Brain pericyte (primary cell): ENCODE data around the gene CRYBG3.

Experiments
- DNase-seq: peaks from one replicate; pipeline ENCODE4 v3.0.0-alpha.2; 2012; ENCODE audit warnings: low read depth, low spot score

The CRYBG3 gene

DNA sequence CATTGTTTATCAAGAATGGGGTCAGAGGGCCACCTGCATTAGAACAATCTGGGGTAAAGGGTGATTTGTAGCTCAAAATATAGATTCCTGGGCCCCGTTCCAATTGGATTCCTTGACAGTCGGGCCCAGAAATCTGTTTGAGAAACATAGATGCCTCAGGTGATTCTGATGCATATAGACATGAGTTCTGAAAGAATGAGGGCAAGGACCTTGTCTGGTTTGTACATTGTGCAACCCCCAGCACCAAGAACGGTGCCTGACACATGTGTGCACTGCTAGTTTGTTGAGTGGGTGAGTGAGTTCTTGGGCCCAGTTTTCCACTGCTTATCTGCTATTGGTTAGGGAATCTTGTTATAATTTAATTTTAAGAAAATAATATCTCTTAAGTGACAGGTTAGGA, 16.6 kb downstream of the CRYBG3 start:
- no peak for DNase-seq

DNA sequence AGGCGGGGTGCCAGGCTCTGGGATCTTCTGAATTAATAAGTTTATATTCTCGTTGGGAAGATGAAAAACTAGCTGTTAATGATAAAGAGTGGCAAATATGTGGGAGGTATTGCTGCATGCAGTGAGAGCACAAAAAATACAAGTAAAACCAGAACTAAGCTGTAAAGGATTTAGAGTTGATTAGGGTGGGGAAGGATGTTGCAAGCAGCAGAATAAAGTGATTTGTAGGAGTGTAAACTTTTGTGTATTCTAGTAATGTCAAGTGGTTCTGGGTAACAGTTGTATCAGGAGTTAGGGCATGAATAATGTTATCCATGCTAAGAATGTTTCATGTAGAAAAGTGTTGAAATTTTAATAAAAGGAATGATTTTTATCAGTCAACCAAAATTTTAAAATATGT, 18.1 kb downstream of the CRYBG3 start:
- DNase-seq = no peak

DNA sequence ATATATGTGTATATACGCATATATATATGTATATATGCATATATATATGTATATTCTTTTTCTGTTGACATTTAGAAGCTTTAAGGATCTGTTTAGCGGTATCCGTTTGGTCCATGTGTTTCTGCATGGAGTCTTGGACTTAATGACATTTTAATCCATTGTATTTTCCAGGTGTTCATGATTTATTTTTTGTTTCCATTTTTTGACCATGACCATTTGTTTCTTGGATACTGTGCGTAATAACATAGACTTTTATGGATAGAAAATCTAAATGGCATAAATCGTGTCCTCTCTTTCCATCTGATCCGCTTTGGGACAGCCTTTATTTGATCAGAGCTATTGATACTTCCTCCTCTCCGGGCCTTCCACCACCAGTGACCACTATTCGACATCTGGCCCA, 19.5 kb downstream of the CRYBG3 start:
- no peak for DNase-seq

DNA sequence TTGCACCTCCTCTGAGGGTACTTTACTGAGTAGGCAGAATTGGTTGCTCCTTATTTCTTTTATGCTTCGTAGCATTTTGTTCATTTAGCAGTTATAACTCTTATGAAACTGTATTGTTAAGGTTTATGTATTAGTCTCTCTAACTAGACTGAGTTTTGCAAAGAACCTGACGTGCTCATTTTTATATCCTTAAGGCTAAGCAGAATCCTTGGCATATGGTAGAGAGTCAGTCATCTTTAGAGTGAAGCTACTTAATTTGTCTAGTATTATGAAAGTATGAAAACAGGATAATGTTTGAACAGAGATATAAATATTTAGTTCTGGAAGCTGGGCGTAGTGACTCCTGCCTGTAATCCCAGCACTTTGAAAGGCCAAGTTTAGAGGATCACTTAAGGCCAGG, 20.1 kb downstream of the CRYBG3 start:
- no peak for DNase-seq

DNA sequence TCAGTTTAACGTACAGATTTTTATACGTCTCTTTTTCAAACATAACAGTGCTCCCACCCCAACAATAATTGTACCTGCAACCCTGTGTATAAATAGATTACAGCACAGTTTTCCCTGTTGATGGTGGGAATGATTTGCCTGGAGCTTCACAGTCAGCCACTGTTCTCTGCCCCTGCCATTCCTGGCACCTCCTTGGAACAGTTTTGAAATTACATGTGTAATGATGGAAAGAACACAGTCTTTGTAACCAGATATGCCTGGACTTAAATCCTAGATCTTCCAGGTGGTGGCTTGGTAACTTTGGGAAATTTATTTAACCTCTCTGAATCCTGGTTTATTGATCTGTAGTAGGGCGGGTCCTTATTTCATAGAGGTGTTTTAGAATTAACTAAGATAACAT, 27.0 kb downstream of the CRYBG3 start:
- no peak for DNase-seq

DNA sequence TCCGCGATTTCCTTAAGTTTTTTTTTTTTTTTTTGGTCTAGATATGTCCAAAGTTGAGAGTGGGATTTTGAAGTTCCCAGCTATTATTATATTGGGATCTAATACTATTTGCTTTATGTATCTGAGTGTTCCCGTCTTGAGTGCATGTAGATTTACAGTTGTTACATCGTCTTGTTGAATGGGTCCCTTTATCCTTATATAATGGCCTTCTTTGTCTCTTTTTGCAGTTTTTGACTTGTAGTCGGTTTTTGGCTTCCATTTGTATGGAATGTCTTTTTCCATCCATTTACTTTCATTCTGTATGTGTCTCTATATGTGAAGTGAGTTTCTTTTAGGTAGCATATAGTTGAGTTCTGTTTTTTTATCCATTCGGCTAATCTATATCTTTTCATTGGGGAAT, 35.6 kb downstream of the CRYBG3 start:
- no peak for DNase-seq

DNA sequence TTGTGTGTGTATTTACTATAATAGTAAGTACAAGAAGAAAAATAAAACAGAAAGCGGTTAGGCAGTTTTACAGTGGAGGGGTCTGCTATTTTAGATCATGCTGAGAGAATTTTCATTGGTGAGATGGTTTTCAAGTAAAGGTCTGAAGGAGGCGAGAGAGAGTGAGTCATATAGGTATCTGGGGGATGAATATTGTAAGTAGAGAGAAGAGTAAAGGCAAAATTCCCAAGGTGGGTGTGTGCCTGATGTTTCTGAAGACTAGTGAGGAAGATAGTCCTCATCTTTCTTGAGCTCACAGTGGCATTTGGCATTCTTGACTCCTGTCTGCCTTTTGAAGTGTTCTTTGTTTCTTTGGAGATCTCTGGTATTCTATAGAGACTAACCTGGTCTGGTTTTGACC, 38.6 kb downstream of the CRYBG3 start:
- no peak for DNase-seq

DNA sequence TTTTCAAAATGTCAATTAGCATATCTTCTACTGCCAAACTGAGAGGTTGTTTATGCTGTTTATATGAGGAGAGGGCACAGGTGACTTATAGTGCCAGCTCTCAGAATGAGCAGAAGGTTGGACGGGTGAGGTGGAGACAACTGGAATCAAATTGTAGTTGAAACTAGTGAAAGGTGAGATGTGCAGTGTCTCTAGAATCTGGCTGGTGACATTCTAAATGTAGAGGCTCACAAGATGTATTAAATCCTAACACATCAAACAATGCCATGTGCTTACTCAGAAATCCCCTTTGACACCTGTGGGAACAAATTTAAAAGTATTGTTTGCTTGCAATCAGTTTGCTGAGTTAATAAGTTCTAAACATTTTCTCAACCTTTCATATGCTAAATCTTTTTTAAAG, 40.8 kb downstream of the CRYBG3 start:
- DNase-seq = no peak

DNA sequence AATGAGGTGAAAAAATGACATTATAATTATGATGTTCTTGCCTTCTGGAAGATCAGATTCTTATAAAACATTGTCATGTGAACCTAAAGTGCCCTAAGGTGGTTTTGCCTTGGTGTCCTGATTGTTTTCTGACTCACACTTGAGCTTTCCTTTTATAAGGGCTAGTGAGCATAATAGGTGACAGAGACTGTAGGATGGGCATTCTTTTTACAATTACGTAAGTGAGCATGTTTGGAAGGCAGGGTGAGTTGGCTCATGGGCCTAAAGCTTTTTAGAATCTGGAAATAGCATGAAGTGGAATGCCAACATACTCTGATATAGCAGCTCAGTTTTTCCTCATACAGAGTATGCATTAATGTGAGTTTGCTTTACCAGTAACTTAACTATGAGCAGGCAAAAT, 41.2 kb downstream of the CRYBG3 start:
- no peak for DNase-seq

DNA sequence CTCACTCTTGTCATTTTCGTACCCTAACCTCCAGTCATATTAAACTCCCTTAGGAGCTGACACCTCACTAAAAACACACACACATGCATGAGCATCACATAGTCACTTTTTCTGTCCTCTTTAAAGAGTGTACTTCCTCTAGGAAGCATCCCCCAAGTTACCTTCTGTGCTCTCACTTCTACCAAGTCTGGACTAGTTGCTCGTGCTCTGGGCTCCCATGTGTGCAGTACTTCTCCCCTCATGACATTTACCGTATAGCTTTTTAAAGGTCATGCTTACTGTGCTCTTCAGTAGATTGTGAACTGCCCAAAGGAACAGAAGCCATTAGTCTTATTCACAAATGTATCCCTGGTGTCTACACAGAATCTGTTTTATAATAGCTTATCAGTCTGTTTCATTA, 42.0 kb downstream of the CRYBG3 start:
- no peak for DNase-seq

DNA sequence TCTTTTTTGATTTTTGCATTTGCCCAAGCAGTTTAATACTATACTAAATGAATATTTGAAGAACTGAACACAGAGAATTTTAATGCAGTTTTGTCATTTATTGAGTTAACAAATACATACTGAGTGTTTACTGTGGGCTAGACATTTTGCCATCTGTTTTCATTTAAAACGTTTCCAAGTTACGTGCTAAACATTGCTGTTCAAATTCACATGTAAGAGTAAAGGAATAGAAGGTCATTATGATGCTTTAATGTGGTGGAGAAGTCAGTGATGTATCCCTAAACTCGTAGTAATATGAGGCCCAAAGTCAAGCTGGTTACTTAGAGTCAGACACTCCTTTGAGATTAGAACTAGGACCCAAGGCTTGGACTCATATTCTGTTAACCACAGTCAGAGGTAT, 49.4 kb downstream of the CRYBG3 start:
- DNase-seq = no peak

DNA sequence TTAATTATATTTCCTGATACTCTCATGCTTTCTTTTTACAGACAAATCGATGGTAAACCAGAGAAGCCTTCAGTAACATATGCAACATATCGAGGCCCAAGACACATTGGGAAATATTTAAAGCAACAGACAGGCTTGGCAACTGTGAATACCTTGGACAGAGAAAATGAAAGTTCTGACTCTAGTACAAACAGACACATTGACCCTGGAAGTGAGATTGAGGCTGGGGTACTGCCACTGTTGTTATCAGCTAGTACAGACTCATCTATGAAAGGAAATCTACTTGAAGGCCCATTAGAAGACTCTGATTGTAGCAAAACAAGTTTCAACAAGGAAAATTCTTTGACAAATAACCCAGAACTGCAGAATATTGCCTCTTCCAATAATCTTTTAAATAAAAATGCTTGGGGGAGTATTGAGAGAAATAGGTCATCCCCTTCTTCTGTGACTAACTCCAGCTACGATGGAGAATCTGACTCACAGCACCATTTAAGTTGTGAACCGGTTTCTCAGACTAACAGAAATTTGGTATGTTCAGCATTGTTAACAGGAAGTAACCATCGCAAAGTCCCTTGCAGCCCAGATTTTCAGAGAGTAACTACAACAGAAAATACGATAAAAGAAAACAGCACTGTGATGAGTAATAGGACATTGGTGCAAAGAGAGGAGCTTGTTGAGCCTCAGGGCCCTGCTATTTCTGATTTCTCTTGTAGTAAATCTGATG, 50.2 kb downstream of the CRYBG3 start:
- peak; percentile 53 for DNase-seq

DNA sequence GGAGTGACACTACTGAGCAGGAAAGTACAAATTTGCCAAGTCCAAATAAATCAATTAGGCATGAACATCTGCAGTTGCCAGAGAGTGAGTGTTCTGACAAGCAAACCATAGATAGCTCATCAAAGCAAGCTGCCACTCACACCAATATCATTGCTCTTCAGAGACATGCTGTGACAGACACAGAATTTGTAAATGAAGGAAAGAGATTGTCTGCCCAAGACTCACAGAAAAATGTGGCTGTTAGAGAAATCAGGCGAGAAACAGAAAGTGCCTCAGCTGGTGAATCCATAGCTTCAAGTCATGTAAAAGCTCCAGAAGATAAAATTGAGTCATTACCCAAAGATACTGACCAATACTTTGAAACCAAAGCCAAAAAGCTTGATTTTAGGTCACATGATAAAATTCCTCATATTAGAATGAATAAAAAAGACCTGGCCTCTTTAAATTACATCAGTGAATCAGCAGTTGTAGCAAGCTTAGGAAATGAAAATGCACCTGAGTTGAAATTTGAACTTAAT, 50.8 kb downstream of the CRYBG3 start:
- DNase-seq = no peak

DNA sequence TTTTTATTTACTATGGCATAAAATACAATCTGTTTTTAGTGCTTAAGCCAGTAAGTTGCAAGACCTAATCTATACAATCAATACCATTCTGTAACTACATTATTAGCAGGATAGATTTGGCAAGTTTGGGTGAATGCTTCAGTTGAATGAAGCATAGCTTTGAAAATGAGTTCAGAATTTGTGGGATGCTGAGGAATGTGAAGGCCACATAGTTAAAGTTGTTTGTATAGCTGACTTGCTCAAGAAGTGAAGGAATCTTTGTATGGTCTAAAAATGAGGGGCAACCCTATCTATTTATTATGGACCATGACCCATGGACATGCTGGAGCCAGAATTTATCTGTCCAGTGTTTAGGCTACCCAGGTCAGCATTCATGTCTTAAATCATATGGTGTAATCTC, 58.5 kb downstream of the CRYBG3 start:
- DNase-seq = no peak

DNA sequence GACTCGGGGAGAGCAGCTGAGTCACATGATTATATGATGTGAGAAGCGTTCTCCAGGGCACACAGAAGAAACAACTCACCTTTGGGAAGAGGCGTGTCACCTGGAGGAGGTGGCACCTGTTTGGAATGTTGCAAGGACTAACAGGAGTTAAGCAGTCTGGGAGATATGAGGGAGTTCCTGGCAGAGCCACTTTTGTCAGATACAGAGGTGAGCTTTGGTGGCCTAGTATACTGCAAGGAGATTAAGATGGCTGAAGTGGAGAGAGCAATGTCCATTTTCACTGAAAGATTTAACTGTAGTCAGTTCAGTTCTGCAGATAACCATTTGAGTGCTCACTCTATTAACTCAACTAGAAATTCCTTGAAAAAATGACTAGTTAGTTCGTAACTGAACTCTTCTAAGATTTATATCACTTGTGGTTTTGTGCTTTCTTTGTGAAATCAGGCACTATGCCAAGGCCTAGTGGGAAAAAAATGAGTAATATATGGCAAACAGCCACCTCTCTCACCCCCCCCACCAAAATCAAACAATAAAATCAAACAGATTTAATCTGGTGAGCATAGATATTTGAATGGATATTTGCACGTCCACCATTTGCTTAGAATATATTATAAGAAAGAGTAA, 61.3 kb downstream of the CRYBG3 start:
- DNase-seq = no peak

DNA sequence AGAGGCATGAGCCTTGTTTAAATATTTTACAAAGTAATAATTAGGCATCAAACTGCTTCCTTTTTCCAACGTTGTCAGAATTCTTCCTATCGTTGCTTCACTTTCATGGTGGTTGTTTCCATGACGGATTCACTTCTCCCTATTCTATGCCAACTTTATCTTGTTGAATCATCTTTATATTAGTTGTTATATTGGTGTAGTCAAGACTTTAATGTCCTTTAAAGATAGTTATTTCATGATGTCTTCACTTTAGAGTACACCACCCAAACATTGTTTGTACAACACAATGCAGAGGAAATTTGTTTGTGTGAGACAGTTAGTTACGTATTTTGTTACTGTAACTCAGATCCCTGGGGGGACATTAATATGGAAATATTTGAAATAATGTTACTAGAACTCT, 61.9 kb downstream of the CRYBG3 start:
- DNase-seq = no peak

DNA sequence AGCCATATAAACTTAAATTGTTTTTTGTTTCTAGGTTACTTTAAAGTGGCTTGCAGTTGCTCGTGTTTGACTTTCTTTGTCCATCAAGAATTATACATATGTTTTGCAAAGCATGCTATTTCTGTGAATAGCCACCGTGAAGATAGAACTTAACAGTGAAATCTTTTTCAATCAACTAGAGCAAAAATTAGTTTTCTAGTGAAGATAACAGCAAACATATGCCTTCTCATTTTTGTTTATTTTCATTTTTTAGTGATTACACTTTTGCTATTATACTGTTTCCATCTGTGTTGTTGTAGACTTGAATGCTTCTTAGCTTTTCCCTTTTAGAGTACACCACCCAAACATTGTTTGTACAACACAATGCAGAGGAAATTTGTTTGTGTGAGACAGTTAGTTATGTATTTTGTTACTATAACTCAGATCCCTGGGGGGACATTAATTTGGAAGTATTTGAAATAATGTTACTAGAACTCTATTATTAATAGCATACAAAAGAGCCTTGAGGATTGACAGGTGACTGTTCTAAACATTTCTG, 62.8 kb downstream of the CRYBG3 start:
- DNase-seq = no peak

DNA sequence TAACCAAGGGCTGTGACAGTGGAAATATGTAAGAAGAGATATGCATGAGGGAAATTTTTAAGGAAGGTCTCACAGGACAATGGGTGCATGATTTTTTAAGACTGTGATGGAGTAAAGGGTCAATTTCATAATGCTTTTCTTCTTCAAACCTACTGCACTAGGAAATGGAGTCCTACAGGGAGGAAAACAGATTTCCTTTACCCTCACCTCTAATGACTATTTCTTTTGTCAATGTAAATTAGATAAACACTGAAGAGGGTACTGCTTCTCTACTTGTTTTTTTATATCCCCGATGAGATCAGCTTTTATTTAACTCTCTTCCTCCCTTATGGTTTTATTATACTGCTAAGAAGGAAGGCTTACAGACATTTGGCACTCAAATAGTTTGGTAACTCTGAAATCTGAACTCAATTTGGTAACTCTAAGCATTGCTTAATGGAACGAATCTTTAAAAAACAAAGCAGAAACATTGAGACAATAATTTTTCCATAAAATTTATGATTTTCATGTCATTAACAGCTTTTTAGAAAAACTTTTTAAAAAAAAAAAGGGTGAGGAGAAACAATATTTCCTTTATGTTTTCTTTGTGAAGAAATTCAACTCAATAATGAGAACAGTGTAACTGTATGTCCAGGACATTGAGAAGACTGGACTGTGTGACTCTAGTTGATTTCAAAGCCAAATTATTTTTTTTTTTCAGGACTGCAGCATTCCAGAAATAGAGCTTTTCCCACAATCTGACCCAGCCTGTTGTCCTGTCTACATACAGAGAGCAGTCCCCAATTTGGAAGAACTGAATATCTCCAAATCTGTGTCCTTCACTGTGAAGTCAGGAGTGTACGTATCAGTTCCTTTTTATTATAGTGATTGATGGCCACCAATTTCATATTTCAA, 64.4 kb downstream of the CRYBG3 start:
- no peak for DNase-seq

DNA sequence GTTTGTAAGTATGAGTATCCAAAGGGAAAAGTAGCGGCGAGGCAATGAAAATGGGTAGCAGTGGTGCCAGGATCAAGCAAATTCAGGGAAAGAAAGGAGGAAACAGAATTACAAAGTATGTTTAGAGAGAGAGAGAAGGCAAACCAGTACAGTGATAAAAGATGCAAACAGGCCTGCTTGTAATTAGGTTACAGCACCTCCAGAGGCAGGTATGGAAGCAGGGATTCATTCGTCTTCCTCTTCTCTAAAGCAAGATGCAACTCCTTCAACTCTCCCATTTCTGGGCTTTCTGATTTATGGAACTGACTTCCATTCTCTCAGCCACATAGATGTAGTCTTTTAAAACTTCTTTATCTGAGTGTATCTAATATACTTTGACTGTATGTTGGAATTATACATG, 68.0 kb downstream of the CRYBG3 start:
- no peak for DNase-seq

DNA sequence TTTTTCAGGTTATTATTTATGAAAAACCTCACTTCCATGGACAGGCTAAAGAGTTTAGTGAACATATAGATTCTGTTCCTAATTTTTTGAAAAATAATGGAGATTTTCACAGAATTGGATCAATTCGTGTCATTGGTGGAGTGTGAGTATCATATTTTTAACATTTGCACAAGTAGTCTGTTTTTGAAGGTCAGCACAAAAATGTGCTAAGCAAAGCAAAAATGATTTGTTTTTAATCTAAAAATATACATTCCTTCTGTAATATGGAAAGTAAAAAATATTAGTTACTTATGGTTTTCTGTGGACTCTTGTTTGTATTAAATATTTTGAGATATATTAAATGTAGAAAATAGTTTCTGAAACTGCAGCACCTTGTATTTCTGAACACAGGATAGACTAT, 71.0 kb downstream of the CRYBG3 start:
- DNase-seq = no peak

DNA sequence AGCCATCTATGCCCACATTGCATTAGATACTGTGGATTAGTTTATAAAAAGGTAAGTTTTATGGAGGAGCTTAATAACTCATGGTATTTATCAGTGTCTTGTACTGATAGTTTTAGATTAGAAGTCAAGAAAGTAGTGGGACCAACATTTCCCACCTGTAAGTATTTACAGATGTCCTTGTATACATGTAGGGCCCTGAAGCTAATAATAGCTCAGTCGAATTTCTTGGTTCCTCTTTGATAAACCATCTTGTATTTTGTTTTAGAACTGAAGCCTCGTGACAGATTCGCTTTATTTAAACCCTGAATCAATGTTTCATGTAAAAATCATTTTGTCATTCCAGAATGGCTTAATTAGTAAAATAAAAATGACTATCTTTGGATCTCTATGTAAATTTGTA, 73.4 kb downstream of the CRYBG3 start:
- DNase-seq = no peak

DNA sequence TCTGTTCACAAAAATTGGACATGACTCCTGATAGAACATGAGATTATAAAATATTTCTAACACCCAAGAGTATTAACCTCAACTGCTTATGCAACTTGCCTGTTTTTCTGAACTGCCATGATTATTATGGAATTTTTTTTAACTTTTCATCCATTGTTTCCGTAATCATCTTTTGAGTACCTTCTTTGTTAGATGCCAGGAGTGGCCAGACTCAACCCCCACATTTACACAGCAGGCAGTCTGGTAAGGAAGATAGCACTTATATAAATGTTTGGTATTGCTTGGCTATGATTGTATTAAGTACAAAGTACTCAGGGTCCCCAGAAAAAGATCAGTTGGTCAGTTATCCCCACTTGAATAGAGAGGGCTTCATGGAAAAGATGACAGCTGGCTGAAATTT, 74.3 kb downstream of the CRYBG3 start:
- no peak for DNase-seq
